Thyroid gland (tissue), 4 donors: ENCODE data around the gene RAB41.

Experiments used
- CTCF ChIP-seq, 6 experiments: fragments of 200-600 bp in 3 of 6; fragments of 450-650 bp in 3 of 6; sonication (generic) in 3 of 6; IDR thresholded peaks; one replicate each; pipeline ENCODE4 v1.5.1; 2016 to 2019; ENCODE audit warnings: antibody characterized with exemption in 6 of 6, mild to moderate bottlenecking in 2 of 6, inconsistent platforms in 1 of 6, moderate library complexity in 1 of 6
- POLR2A ChIP-seq, 2 donors: fragments of 450-650 bp; IDR thresholded peaks; one replicate each; pipeline ENCODE4 v1.6.1; 2017; ENCODE audit warnings: antibody characterized with exemption in 2 of 2, mild to moderate bottlenecking in 2 of 2, moderate library complexity in 1 of 2

GRCh38 chrX:70289168-70289792 lies 7.3 kb downstream of the RAB41 start:
- TF ChIP-seq CTCF (IDR thresholded peaks at IDR 0.05): no peak
- no peak for TF ChIP-seq POLR2A (IDR thresholded peaks at IDR 0.05)
